GM19467 (cell line): ENCODE results near the gene BTBD18.

Source experiments
- ATAC-seq: cut with Tn5 transposase; IDR thresholded peaks from one replicate; pipeline ENCODE4 v1.9.1; 2021; ENCODE audit warnings: mild to moderate bottlenecking, moderate library complexity; ENCODE audit not compliant: unreplicated experiment

BTBD18 gene, protein sequence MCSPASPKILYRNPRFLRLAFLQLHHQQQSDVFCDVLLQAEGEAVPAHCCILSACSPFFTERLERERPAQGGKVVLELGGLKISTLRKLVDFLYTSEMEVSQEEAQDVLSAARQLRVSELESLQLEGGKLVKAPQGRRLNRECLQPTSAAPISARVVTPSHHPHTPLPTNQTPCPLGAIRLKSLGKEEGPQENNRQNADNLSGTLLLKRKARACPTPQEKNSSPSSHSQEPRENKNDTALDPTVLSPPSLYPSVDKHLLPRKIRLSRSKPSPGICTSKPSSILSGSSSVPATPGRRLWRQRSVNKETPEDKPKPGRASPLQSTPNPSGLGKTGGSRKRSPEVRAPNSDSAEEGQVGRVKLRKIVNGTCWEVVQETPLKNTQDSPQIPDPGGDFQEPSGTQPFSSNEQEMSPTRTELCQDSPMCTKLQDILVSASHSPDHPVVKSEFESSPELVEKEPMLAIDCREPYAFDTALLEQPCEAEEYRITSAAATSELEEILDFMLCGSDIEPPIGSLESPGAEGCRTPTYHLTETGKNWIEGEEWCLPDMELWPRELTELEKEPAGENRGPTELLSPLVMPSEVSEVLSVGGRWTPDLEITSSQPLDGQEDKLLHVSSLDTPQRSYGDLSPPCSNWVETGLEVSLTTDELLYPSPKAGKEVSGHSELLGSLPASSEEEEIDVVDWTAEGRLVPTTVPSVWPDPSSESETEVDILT

DNA sequence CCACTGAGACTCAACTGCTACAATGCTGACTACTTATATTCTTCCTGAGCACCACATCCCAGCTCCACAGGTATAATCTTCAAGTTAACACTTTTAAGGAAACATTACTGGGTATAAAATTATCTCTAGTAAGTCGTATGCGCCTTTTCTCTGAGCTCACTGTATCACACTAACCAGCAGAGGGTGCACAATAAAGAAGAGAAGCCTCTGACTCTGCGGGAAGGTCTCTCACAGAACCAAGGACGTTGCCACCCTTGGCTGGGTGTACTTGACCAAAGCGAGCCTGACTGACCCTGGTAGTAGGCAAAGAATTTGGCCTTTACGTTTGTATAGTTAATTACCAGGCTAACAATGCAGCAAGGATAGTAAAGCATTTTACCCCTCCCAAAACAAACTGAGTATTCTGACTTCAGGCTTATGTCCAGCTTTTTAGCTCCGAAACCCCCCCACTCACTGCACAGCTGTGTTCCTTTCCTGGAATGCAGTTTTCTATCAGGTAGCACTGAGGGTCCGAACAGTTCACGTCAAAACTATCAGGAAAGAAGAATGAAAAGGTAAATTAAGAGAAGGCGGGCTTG, at the start of gene BTBD18:
TSS of gene BTBD18 (minus strand) at position 144 of the 578 bp plus-strand sequence. CDS start 631 bp downstream, outside the sequence.
- no peak for ATAC-seq

DNA sequence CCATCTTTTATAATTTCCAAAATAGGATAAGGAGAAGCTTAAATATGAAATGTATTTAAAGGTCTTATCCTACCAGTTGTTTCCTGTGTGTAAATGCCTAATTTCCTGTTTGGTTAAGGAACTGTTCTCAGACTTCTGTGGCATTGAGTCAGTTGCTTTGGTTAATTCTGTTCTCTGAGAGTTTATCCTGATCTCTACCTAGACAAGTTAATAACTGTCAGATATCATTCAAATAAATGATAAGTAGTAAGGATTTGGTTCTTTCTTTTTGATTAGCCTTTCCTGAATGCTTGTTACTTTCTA, 49.5 kb upstream of the BTBD18 start:
- ATAC-seq, result no peak

DNA sequence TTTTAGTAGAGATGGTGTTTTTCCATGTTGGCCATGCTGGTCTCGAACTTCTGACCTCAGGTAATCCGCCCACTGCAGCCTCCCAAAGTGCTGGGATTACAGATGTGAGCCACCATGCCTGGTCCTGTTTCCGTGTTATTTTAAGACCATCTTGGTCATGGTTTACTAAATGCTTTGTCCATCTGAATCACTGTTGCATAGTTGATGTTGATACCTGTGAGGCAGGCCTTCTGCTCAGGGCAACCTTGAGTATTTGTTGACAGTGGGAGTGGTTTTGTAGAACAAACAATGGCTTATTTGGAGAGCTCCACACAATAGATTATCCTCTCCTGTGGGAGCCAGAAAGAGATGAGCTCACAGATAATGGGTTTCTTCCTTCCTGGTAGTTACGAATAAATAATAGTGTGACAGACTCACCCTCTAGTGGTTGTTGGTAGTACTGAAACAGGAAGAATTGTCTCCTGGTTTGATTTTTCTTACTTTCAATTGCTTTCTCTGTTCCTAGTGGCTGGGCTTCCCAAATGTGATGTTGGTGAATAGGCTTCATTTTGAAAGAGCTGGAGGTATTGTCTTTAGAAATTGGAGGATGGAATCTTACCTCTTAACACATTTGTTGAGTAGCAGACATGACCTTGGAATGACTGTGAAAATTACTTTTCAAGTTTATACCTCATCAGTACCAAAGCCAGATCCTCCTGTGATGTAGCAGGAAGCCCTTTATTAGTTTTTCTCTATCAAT, 49.0 kb upstream of the BTBD18 start:
- ATAC-seq, result peak; percentile 78

DNA sequence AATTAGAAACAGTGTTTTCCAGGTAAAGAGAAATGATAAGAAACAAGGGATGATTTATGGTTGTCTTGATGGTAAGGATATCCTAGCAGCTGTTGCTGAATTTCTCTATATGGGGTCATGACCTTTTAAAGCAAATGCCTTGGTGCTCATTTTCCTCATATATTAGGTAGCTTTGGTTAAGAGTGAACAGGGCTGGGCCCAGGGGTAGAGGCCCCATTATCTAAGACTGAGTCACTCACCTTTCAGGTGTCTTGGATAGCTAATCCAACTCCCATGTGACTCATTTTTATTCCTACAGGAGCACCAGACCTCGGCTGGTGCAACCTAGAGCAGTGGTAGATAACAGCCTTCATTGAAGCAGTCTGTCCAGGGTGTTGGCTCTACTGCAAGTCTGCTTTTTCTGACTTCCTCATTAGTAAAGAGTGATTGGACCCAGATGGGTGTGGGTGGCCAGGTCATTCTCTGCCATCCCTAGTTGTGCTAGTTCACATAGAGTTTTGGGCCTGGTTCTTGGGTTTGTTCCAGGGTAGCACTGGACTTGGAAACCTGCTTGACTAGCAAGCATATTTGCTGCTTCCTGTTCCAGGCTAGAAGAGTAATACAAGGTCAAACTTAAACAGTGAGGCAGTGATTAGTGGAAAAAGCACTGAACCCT, 47.4 kb upstream of the BTBD18 start:
- ATAC-seq, result no peak

DNA sequence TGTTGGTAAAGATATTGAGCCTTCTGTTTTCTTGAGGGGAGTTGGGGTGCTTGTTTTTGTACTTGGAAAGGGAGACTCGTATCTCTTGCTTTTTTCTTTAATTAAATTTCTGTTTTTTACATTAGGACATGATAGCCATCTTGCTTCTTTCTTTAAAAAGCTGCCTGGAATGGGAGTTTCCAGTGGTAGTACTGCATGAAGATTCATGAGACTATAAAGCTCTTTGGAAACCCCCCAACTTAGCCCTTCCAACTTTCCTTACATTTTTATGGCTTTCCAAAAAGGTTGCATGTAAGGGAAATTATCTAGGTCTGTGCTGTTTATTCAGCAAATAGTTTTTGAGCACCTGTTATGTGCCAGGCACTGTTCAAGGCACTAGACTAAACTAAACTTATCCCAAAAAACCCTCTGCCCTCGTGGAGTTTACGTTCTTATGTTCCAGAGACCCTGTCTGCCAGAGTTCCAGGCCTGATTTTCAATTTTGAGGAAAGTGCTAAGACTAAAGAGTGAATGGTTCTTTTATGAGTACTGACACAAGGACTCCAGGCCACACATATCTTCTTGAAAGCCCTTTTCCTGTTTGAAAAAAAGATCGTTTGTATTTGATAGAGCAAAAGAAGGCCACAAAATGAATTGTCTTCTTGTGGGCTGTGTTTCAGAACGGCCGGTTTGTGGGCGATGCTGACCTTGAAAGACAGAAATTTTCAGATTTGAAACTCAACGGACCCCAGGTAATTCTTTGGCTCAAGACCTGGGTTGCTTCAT, 41.9 kb upstream of the BTBD18 start:
- ATAC-seq, result no peak

DNA sequence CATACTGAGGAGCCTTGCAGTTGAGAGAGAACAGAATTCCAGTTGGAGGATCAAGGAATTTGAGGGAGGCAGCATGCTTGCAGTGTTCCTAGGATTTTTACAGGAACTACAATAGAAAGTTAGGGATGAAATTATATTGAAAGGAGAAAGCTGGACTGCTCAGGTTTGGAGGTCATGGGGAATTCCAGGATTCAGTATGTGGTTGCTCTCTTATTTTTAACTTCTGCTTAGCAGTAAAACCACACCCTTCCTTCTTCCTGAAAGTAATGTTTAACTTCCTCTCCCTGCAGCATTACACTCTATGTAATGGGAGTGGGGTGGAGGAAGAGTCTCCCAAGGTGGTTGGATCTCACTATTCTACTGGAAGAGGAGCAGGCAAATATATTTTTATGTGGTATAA, 41.3 kb upstream of the BTBD18 start:
- ATAC-seq, result no peak

DNA sequence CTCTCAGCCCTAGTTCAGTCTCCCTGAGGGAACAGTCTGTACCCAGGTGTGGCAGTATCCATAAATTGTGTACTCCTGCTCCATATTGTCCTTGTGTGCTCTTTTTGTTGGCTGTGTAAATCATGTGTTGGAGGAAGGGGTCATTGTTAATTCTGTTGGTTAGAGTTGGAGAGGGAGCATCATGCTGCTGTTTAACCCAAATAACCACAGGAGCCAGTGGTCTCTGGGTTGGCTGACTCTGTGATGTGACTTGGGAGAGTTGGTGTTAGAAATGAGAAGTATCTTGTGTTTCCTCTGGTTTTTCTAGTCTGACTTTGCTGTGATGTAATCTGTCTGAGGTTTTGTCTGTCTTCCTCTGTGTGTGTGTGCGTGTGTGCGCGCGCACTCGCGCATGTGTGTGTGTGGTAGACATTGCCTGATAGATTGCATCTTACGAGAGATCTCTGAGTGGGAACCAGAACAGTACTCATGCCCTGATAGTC, 40.5 kb upstream of the BTBD18 start:
- peak; percentile 87 for ATAC-seq

DNA sequence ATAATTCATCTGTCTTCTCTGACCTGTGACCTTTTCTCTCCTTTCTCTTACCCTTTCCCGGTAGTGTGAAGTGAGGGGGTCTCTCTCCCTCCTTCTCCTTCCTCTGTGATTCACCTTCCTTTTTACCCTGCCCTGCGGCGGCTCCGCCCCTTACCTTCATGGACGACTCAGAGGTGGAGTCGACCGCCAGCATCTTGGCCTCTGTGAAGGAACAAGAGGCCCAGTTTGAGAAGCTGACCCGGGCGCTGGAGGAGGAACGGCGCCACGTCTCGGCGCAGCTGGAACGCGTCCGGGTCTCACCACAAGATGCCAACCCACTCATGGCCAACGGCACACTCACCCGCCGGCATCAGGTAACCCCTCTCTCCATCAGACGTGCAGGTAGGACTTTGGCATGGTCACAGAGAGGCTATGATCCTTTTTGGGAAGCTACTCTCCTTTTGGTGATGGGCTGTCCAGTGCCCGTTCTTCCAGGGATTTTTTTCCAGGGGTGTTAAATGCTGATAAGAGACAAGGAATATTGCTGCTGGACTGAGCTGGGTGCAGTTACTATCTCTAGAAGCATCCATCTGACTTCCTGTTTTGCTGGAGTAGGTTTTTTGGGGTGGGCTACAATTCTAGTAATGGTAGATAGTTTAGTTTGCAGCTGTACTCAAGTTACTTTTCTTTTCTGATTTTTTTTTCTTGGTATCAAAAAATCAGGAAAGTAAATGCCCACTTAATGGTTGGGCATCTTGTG, 39.9 kb upstream of the BTBD18 start:
- no peak for ATAC-seq

DNA sequence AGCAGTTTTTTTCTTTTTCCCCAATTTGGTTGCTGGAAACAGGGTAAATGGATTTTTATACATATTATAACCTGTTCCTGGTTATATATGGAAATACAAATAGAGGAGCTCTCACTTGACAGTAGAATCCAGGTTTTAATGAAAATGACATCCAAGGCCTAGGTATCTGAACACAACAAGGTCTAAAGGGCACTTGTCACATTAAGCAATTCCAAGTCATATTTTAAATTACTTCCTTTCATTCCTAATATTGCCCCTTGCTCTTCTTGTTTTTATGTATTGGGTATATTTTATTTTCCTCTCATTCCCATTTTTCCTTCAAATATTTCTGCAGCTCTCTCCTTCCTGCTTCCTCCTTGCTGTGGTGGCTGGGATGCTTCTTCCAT, 37.1 kb upstream of the BTBD18 start:
- ATAC-seq, result no peak

DNA sequence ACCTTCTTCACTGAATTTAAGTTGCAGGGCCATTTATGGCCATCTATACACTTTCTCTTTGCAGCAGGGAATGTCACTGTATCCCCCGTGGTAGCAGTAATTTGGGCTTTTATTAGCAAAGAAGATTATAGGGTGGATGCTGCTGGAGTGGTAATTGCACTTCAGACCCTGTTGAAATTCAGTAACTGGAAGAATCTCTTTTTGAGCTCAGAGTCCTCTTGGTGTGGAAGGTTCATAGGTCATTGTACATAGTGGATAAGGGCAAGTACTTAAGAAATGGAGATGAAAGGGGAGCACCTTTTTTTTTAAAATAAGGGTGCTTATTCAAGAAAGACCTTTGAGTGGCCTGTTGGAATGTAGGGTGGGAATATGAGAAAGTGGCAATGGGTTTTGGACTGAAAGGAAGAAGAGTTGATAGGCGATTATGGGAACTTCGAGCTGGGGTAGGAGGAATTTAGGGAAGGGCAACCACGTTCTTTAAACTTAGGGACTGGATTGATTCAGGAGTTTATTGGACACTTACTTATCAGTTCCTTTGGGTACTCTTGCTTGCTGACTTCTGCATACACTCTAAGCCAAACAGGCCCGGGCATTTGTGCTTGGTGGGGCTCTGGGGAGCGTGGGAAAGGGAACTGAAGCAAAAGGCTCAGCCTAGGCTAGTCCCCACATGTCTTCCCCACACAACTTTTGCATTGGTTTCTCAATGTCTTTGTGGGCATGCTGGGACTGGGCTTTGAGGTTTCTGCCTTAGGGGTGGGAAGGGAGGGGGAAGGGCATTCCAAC, 36.5 kb upstream of the BTBD18 start:
- no peak for ATAC-seq

DNA sequence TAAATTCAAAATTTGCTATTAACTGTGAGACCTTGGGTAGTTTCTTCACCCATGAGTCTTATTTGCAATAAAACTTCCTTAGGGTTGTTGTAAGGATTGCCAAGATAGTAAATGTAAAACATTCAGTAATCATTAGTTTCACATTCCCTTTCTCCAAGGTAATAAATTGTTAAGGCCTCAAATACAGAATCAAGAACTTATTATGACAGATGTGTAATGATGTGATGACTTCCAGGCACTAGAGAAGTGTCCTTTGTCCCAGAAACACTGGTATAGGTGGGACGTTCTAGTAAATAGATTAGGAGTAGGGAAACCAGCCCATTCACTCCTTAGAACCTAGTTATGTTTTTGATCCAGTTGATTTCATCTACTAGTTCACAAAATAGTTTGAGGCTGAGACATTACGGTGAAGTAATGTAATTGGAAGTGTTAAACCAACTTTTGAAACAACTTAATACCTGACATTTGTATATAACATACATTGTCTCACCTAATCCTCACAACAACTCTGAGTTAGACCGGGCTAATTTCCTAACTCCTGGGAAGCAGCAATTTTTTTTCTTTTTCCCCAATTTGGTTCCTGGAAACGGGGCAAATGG, 35.5 kb upstream of the BTBD18 start:
- no peak for ATAC-seq

DNA sequence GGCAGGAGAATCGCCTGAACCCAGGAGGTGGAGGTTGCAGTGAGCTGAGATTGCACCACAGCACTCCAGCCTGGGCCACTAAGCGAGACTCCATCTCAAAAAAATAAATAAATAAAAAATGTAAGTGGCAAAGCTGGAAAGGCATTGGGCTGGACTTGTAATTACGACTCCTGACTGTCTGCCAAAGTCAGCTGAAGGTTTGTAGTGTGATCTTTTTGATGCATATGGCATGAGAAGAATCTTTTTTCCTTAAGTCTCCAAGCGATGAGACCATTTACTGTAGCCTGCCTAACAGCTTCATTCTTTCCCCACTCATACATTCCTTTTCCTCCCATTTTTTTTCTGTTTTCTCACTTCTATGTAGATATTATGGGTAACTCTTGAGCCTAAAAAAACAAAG, 34.8 kb upstream of the BTBD18 start:
- ATAC-seq, result no peak

DNA sequence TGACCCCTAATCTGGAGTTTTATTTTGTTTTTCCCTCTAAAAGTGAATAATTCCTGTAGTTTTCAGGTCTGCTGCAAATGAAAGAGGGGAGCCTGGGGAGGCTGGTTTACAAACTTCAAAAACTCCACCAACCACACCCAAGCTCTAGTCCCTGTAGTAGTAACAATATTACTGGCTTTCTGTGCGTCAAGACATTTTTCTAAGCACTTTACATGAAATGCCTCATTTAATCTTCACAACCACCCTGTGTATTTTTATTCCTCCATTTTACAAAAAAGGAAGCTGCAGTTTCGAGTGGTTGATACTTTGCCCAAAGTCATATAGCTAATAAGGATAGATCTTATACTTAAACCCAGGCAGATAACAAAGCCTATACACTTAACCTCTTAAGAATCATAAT, 33.5 kb upstream of the BTBD18 start:
- no peak for ATAC-seq

DNA sequence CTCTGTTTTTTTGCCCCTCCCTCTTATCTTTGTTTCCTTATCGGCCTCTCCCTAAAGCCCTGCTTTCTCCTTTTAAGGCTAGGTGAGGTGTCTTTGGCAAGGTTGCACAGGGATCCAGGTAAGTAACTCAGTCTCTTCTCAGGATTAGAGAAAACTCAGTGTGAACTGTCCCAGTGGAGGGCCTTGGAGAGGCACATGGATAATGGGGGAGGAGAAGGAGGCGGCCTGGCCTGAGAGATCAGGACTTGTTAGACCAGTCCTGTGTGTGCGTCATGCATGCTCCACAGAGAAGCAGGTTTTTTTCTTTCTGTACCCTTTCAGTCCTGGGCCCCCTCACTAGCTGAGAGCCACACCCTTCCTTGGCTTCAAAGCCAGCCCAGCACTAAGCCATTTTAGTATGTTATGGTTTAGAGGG, 29.9 kb upstream of the BTBD18 start:
- no peak for ATAC-seq

DNA sequence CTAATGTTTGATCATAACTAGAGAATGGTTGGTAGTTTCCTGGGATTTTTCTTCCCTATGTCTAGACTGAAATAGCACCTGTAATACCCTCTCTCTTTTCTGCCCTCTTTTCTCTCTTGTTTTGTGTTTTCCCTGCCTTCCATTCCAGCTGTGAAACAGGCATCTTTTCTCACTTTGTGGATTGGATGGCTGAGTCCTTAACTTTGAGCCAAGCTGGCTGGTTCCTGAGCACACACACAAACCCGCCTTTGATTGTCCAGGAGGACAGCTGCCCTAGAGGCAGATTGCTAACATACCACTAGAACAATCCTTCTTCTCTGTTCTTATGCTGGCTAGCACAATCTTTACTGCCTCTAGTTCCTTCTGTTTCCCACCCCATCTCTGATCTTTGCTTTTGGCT, 27.7 kb upstream of the BTBD18 start:
- ATAC-seq, result no peak

DNA sequence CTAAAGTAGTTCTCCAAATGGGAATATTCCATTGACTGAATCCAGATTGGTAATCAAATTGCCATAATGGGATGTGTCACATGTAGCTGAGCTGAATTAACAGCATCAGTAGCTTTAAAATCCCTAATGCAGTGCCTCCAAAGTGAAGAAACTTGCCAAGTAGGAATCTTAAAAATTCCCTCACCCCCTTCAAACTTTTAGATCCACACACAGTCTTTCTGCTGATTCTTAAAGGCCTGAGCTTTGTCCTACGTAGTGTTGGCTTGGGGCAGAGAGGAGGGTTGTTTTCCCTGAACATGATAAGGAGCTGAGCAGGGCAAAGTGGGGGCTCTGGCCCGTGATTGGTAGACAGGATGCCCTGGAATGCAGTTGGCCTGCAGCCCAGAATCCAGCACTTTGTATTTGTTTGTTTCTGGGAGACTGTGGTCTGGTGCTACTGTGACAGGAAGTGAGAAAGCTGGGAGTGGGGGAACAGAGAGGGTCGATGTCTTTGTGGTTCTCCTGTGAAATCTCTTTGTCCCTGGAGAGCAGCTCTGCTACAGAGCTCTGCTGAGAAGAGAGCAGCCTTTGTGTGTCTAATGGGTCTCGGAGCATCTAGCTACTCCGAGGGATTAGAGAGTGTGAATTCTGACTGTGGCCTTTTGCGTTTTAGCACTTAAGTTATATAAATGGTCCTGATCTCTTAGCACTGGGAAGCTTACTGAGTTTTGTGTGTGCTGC, 26.9 kb upstream of the BTBD18 start:
- ATAC-seq, result no peak

DNA sequence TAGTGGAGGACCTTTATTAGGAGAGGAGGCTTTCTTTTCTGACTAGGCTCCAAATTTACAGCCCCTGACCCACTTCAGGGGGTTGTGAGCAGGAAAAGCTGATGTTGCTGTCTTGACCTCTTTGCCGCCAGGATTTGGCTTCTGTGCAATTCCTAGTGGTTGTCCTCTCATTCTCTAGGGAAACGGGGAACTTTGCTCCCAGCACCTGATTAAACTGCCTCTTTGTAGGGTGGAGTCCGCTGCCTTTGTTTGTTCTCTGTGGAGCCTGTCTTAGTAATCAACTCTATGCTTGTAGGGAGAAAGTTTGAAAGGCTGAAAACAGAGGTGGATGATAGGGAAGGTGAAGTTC, 26.3 kb upstream of the BTBD18 start:
- ATAC-seq, result no peak
